OCI-LY1 (cell line): ENCODE measurements around the gene KRT17.

Experiments
- H2AFZ ChIP-seq: fragments of 200-600 bp; sonication (generic), shearing (Covaris generic); 2 replicates; pipeline ENCODE4 v1.6.0; 2014; ENCODE audit warnings: antibody characterized with exemption, mild to moderate bottlenecking, low read length
- H3F3A ChIP-seq: fragments of 200-600 bp; sonication (generic), shearing (Covaris generic); 2 replicates; pipeline ENCODE4 v1.6.0; 2014; ENCODE audit warnings: mild to moderate bottlenecking, antibody characterized with exemption, low read length, moderate library complexity; ENCODE audit not compliant: insufficient read depth
- H3K27ac ChIP-seq: fragments of 200-600 bp; sonication (generic); 2 replicates; pipeline ENCODE4 v1.5.1; 2014; ENCODE audit warnings: low read length, mixed run types, mild to moderate bottlenecking, low read depth; ENCODE audit not compliant: poor library complexity, severe bottlenecking
- H3K27me3 ChIP-seq: fragments of 200-600 bp; sonication (generic); 2 replicates; pipeline ENCODE4 v1.6.0; 2014; ENCODE audit warnings: antibody characterized with exemption, mild to moderate bottlenecking, low read length, moderate library complexity; ENCODE audit not compliant: insufficient read depth
- H3K36me3 ChIP-seq: fragments of 200-600 bp; sonication (generic); 2 replicates; pipeline ENCODE4 v1.6.1; 2014; ENCODE audit warnings: mild to moderate bottlenecking, antibody characterized with exemption, low read length, moderate library complexity, mixed read lengths; ENCODE audit not compliant: insufficient read depth
- H3K4me1 ChIP-seq: fragments of 200-600 bp; sonication (generic); 2 replicates; pipeline ENCODE4 v1.5.1; 2014; ENCODE audit warnings: mild to moderate bottlenecking, low read length, moderate library complexity; ENCODE audit not compliant: insufficient read depth, severe bottlenecking
- H3K4me2 ChIP-seq: fragments of 200-600 bp; sonication (generic), shearing (Covaris generic); 2 replicates; pipeline ENCODE4 v1.6.1; 2014; ENCODE audit warnings: low read length
- H3K4me3 ChIP-seq: fragments of 200-600 bp; sonication (generic); 2 replicates; pipeline ENCODE4 v1.5.1; 2014; ENCODE audit warnings: low read length, low read depth, mild to moderate bottlenecking, mixed read lengths; ENCODE audit not compliant: poor library complexity, severe bottlenecking
- H3K79me2 ChIP-seq: fragments of 200-600 bp; shearing (Covaris generic); 2 replicates; pipeline ENCODE4 v1.6.1; 2016; ENCODE audit warnings: mixed run types, low read length, mixed read lengths; ENCODE audit not compliant: insufficient read depth
- H3K9ac ChIP-seq: fragments of 200-600 bp; sonication (generic), shearing (Covaris generic); 2 replicates; pipeline ENCODE4 v1.6.1; 2014; ENCODE audit warnings: mild to moderate bottlenecking, low read length, mixed read lengths
- H3K9me2 ChIP-seq: fragments of 200-600 bp; sonication (generic), shearing (Covaris generic); 2 replicates; pipeline ENCODE4 v1.6.1; 2014; ENCODE audit warnings: low read depth, mild to moderate bottlenecking, low read length, mixed read lengths
- H3K9me3 ChIP-seq: fragments of 200-600 bp; shearing (Covaris generic); 2 replicates; pipeline ENCODE4 v1.6.1; 2014; ENCODE audit warnings: low read length, mixed read lengths
- H4K20me1 ChIP-seq: fragments of 200-600 bp; sonication (generic), shearing (Covaris generic); 2 replicates; pipeline ENCODE4 v1.6.0; 2016; ENCODE audit warnings: mild to moderate bottlenecking, low read length; ENCODE audit not compliant: insufficient read depth
- EZH2 ChIP-seq: fragments of 200-600 bp; sonication (generic), shearing (Covaris generic); IDR thresholded peaks from 2 replicates; pipeline ENCODE4 v1.8.0; 2017; ENCODE audit warnings: borderline replicate concordance, mixed run types, mild to moderate bottlenecking, antibody characterized with exemption, low read length, moderate library complexity, mixed read lengths
- TF ChIP-seq, protein P1 (sequence below): fragments of 200-600 bp; sonication (generic), shearing (Covaris generic); IDR thresholded peaks from 2 replicates; pipeline ENCODE4 v1.5.1; 2017; ENCODE audit warnings: mild to moderate bottlenecking, antibody characterized with exemption, low read length, moderate library complexity, mixed read lengths

KRT17 gene

DNA sequence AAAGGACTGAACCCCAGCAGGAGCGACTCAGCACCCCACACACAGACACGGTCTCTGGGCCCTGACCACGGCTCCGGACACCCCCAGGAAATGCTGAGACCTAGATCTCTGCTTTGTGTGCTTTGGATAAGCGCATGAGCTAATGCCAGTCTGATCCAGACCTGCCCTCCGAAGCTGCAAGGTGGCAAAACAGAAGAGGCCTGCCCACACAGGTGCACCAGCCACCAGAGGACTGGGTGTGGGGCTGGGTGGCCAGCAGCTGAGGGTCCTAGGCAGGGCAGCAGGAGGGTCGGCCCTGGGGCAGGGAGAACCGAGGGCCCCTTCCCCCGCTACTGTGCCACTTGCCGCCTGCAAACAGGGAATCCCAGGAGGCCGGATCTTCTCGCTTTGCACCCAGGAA, 33.6 kb upstream of the KRT17 start:
- H3K9me3 ChIP-seq, result no peaks in the 10 kb centered on the region
- H3F3A ChIP-seq, result no peaks in the 10 kb centered on the region
- H3K4me1 ChIP-seq, result no peaks in the 10 kb centered on the region
- H3K27me3 ChIP-seq, result no peaks in the 10 kb centered on the region
- no peak overlapping the region for H3K27ac ChIP-seq
- H2AFZ ChIP-seq, result no peak overlapping the region
- H3K4me2 ChIP-seq, result no peak overlapping the region
- H3K9ac ChIP-seq, result no peak overlapping the region
- H3K79me2 ChIP-seq, result no peaks in the 10 kb centered on the region
- TF ChIP-seq EZH2, result no peak
- TF ChIP-seq, protein P1, sequence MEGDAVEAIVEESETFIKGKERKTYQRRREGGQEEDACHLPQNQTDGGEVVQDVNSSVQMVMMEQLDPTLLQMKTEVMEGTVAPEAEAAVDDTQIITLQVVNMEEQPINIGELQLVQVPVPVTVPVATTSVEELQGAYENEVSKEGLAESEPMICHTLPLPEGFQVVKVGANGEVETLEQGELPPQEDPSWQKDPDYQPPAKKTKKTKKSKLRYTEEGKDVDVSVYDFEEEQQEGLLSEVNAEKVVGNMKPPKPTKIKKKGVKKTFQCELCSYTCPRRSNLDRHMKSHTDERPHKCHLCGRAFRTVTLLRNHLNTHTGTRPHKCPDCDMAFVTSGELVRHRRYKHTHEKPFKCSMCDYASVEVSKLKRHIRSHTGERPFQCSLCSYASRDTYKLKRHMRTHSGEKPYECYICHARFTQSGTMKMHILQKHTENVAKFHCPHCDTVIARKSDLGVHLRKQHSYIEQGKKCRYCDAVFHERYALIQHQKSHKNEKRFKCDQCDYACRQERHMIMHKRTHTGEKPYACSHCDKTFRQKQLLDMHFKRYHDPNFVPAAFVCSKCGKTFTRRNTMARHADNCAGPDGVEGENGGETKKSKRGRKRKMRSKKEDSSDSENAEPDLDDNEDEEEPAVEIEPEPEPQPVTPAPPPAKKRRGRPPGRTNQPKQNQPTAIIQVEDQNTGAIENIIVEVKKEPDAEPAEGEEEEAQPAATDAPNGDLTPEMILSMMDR, result no peak
- H3K36me3 ChIP-seq, result no peaks in the 10 kb centered on the region
- H3K4me3 ChIP-seq, result no peak overlapping the region
- H4K20me1 ChIP-seq, result no peaks in the 10 kb centered on the region
- H3K9me2 ChIP-seq, result no peaks in the 10 kb centered on the region

DNA sequence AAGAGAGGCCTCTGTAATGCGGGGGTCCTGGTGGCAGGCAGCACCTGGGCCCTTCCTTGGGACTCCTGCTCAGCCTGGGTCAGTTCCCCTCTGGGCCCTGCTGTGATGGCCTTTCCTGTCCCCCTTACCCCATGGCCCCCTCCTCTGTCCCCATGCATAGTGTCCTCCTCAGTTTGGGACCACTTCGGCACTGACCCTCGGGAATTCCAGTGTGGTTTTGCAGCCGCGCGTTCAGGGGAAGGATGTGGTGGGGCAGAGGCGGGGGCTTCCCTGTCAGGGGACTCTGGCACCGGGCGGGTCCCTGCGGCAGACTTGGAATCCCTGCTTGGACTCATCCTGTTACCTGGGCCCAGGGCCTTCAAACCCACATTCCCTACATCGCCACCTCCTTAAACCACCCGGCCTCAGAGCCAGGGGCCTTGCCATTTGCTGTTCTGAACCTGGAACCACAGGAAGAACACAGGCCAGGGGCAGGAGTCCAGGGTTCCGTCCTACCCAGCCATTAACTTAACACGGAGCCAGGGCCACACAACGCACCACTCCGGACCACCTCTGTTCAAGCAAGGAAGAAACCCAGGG, 32.9 kb upstream of the KRT17 start:
- Histone ChIP-seq H3F3A (no peaks in the 10 kb centered on the region), H3K27ac (no peak overlapping the region), H3K9ac (no peak overlapping the region), H3K9me2 (no peaks in the 10 kb centered on the region), H3K4me2 (no peak overlapping the region), H2AFZ (no peak overlapping the region), H3K27me3 (no peaks in the 10 kb centered on the region), H3K4me1 (no peaks in the 10 kb centered on the region), H3K9me3 (no peaks in the 10 kb centered on the region), H3K79me2 (no peaks in the 10 kb centered on the region), H3K4me3 (no peak overlapping the region), H4K20me1 (no peaks in the 10 kb centered on the region), H3K36me3 (no peaks in the 10 kb centered on the region)
- TF ChIP-seq, protein P1, result no peak
- TF ChIP-seq EZH2, result no peak

DNA sequence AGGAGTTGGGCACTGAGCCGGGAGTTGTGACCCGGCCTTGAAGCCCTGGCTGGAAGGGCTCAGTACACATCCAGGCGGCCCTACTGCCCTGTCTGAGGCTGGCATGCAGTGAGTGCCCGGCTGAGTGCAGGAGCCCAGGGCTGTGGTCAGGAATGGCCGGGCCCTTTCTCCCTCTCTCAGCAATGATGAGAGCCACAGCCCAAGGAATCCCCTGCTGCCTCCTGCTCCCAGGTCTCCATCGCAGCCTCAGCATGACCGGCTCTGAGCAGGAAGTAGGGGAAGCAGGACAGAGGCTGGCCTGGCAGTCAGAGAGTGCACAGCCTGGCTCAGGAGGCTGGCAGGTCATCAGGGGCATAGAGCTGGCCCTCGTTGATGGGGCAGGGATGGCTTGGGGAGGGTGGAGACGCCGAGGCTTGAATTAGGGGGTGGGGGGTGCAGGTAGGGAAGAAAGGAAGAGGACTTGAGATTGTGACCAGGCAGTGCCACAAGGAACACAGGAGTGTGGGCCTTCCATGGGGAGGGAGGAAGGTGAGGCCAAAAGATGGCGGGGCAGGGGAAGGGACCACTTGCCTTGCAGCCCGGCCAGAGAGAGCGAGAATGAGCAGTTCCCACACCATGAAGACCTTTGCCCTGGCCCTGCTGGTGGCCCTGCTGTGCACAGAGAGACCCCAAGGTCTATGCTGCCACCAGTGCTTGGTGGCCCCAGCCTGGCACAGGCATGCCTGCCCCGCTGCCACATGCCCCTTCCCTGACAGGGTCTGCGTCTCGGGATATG, 32.1 kb upstream of the KRT17 start:
- Histone ChIP-seq H3K4me1 (no peaks in the 10 kb centered on the region), H3K4me3 (no peak overlapping the region), H3K36me3 (no peaks in the 10 kb centered on the region), H3F3A (no peaks in the 10 kb centered on the region), H3K9ac (no peak overlapping the region), H3K4me2 (no peak overlapping the region), H4K20me1 (no peaks in the 10 kb centered on the region), H3K27me3 (no peaks in the 10 kb centered on the region), H3K79me2 (no peaks in the 10 kb centered on the region), H2AFZ (no peak overlapping the region), H3K27ac (no peak overlapping the region), H3K9me2 (no peaks in the 10 kb centered on the region), H3K9me3 (no peaks in the 10 kb centered on the region)
- TF ChIP-seq, protein P1, result no peak
- TF ChIP-seq EZH2, result no peak
